H1 (cell line): ENCODE measurements around the gene ASPDH.

Experiments used
- EGR1 ChIP-seq: IDR thresholded peaks from 2 replicates; pipeline ENCODE4 v1.6.1; 2011; ENCODE audit warnings: low read depth, low read length, borderline replicate concordance
- EZH2 ChIP-seq: fragments of 200-600 bp; sonication (generic); IDR thresholded peaks from 2 replicates; pipeline ENCODE4 v1.7.1; 2012; ENCODE audit warnings: low read depth, mild to moderate bottlenecking, moderate library complexity, low read length, inconsistent platforms; ENCODE audit not compliant: severe bottlenecking
- PHF8 ChIP-seq: fragments of 200-600 bp; sonication (generic); conservative IDR thresholded peaks from 2 replicates; pipeline ENCODE4 v1.7.1; 2012; ENCODE audit warnings: low read depth, mild to moderate bottlenecking, inconsistent platforms, low read length, moderate library complexity
- POLR2A ChIP-seq, 2 experiments: IDR thresholded peaks; 1 replicate in 1 of 2; 2 replicates in 1 of 2; pipeline ENCODE4 v1.6.1; 2011; ENCODE audit warnings: low read depth in 2 of 2, low read length in 2 of 2, mild to moderate bottlenecking in 2 of 2; ENCODE audit errors: control extremely low read depth in 1 of 2
- POLR2AphosphoS5 ChIP-seq: IDR thresholded peaks from 2 replicates; pipeline ENCODE4 v1.6.1; 2011; ENCODE audit warnings: low read depth, low read length
- RXRA ChIP-seq: IDR thresholded peaks from 2 replicates; pipeline ENCODE4 v1.6.1; 2011; ENCODE audit warnings: low read depth, mild to moderate bottlenecking, low read length, moderate library complexity; ENCODE audit not compliant: insufficient read depth
- SP1 ChIP-seq: IDR thresholded peaks from 2 replicates; pipeline ENCODE4 v1.6.1; 2011; ENCODE audit warnings: low read depth, low read length
- TF ChIP-seq, protein P1 (sequence below), 3 experiments: IDR thresholded peaks; 1 replicate in 2 of 3; 2 replicates in 1 of 3; pipeline versions ENCODE4 v1.5.1 to v1.6.1; 2011; ENCODE audit warnings: low read length in 3 of 3, mild to moderate bottlenecking in 3 of 3, inconsistent platforms in 2 of 3, low read depth in 1 of 3, moderate library complexity in 1 of 3; ENCODE audit not compliant: insufficient read depth in 1 of 3; ENCODE audit errors: control extremely low read depth in 1 of 3

DNA sequence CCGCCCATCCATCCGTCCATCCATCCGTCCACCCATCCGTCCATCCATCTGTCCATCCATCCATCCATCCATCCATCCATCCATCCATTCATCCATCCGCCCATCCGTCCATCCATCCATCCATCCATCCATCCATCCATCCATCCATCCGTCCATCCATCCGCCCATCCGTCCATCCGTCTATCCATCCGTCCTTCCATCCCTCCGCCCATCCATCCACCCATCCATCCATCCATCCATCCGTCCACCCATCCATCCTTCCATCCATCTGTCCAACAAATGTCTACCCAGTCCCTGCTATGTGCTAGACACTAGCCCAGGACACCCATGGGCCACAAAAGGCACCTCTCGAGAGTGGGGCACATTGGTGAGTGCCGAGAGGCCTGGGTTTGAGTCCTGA, 38.8 kb upstream of the ASPDH start:
- TF ChIP-seq SP1: no peak
- TF ChIP-seq, protein P1, sequence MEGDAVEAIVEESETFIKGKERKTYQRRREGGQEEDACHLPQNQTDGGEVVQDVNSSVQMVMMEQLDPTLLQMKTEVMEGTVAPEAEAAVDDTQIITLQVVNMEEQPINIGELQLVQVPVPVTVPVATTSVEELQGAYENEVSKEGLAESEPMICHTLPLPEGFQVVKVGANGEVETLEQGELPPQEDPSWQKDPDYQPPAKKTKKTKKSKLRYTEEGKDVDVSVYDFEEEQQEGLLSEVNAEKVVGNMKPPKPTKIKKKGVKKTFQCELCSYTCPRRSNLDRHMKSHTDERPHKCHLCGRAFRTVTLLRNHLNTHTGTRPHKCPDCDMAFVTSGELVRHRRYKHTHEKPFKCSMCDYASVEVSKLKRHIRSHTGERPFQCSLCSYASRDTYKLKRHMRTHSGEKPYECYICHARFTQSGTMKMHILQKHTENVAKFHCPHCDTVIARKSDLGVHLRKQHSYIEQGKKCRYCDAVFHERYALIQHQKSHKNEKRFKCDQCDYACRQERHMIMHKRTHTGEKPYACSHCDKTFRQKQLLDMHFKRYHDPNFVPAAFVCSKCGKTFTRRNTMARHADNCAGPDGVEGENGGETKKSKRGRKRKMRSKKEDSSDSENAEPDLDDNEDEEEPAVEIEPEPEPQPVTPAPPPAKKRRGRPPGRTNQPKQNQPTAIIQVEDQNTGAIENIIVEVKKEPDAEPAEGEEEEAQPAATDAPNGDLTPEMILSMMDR (IDR thresholded peaks at IDR 0.05; ENCODE audit: control extremely low read depth in 1 of 3, insufficient read depth in 1 of 3, low read depth in 1 of 3, low read length in 3 of 3): no peak
- TF ChIP-seq EZH2: no peak
- no peak for TF ChIP-seq PHF8
- TF ChIP-seq EGR1: no peak
- TF ChIP-seq POLR2A (IDR thresholded peaks at IDR 0.05; ENCODE audit: control extremely low read depth in 1 of 2, low read depth in 2 of 2, low read length in 2 of 2): no peak
- no peak for TF ChIP-seq POLR2AphosphoS5
- no peak for TF ChIP-seq RXRA
